ENCODE measurements around the gene SYT15B. TPM values are rescaled to one million over a fixed set of nuclear protein-coding genes. Genes with fewer than 3 reads are reported as not detected.

SYT15B gene
- 2.1 to 4.1 TPM (median 3.2 TPM) in 5 replicates for total RNA-seq (2022; extraction: Qiagen RNA extraction)

DNA sequence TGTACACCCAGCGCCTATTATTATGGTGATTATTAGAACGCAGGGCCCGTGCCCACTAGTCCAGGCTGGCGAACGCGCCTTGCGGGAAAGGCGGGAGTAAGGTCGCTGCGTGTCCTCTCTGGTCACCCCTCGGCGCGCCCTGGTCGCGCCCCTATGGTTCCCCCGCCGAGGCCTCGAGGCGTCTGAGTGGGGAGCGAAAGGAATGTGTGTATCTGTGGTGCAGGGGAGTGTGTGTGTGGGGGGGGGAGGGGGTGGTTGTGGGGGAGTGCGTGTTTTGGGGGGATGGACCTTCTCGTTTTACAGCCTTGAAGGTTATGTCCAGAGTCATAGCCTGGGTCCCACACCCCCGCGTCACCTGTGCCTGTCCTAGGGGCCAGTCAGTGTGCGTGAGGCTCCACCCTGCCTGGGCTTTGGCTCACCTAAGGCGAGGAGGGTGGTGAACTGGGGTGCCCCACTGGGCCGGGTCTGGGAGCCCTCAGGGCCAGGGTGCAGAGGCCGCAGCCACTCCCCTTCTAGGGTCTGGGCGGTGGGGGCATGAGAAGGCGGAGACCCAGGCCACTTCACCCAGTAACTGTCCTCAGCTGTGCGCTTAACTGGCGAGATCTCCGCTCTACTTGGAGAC is at the start of gene SYT15B:
Gene SYT15B, minus strand, starts transcription at position 39 of the 622 bp plus-strand sequence. CDS start 952 bp downstream, outside the sequence.

Other genes with a start within 250 kb of the SYT15B start
- gene AGAP9, start 240.0 kb downstream of the SYT15B start, total RNA-seq (2022; extraction: Qiagen RNA extraction) = 8.7 to 12.1 TPM (median 10.3 TPM) in 5 replicates
- 12.9 to 28.4 TPM (median 24.8 TPM) in 5 replicates for gene NPY4R2, start 155.1 kb upstream of the SYT15B start, total RNA-seq (2022; extraction: Qiagen RNA extraction)
- gene FAM25C, start 236.2 kb upstream of the SYT15B start, total RNA-seq (2022; extraction: Qiagen RNA extraction) = 1.2 to 1.7 TPM in 2 of 5 replicates, not detected in the others